CD4-positive, alpha-beta T cell (primary cell): Measurements from ENCODE around the gene CSF2RB. TPM values are rescaled to one million over a fixed set of nuclear protein-coding genes. Genes with fewer than 3 reads are reported as not detected.

Experiments
- ATAC-seq: fragments of 200-7000 bp; cut with Tn5 transposase; one replicate; pipeline ENCODE4 v1.10.0; 2022; ENCODE audit warnings: mild to moderate bottlenecking; ENCODE audit not compliant: poor library complexity
- CTCF ChIA-PET: fragments of 350-600 bp; sonication (Branson Sonifier 250); formaldehyde crosslinking; loops from one replicate; lab custom pipeline; 2021; ENCODE audit warnings: antibody characterized with exemption, inconsistent platforms; lab: Charles Lee
- POLR2A ChIA-PET: fragments of 350-600 bp; sonication (Branson Sonifier 250); formaldehyde crosslinking; loops from one replicate; lab custom pipeline; 2021; ENCODE audit warnings: antibody characterized with exemption, inconsistent platforms; lab: Charles Lee
- DNase-seq, 14 experiments: peaks; one replicate each; pipeline ENCODE4 v3.0.0-alpha.2; 2013 to 2020; ENCODE audit warnings: mixed read lengths in 2 of 14
- H3K27ac ChIP-seq, 2 donors: one replicate each; pipeline versions ENCODE4 v1.5.1 to v1.7.0; 2013; ENCODE audit warnings: low read length in 2 of 2, low read depth in 1 of 2, mild to moderate bottlenecking in 1 of 2
- H3K27me3 ChIP-seq, 2 experiments: 1 replicate in 1 of 2; 2 replicates in 1 of 2; pipeline versions ENCODE4 v1.6.1 to v1.7.0; 2013; ENCODE audit warnings: low read length in 2 of 2, control low read depth in 1 of 2, mild to moderate bottlenecking in 1 of 2, moderate library complexity in 1 of 2; ENCODE audit not compliant: insufficient read depth in 2 of 2, control insufficient read depth in 1 of 2
- H3K36me3 ChIP-seq: one replicate; pipeline ENCODE4 v1.6.1; 2013; ENCODE audit warnings: low read length, control low read depth; ENCODE audit not compliant: insufficient read depth
- H3K4me1 ChIP-seq: one replicate; pipeline ENCODE4 v1.6.1; 2013; ENCODE audit warnings: low read length, control low read depth; ENCODE audit not compliant: insufficient read depth
- H3K4me3 ChIP-seq: one replicate; pipeline ENCODE4 v1.5.1; 2013; ENCODE audit warnings: mild to moderate bottlenecking, low read length, moderate library complexity
- H3K9me3 ChIP-seq, 2 experiments: 1 replicate in 1 of 2; 2 replicates in 1 of 2; pipeline versions ENCODE4 v1.6.1 to v1.7.0; 2013; ENCODE audit warnings: low read length in 2 of 2, mild to moderate bottlenecking in 2 of 2, control low read depth in 1 of 2, moderate library complexity in 1 of 2; ENCODE audit not compliant: control insufficient read depth in 1 of 2, insufficient read depth in 1 of 2
- H3K27ac Mint-ChIP-seq: one replicate; pipeline ENCODE4 v1.8.0; 2020; ENCODE audit warnings: mixed read lengths
- H3K27me3 Mint-ChIP-seq: one replicate; pipeline ENCODE4 v1.8.0; 2021; ENCODE audit warnings: mixed read lengths
- H3K36me3 Mint-ChIP-seq: one replicate; pipeline ENCODE4 v1.8.0; 2021; ENCODE audit warnings: low read depth, mixed read lengths
- H3K4me1 Mint-ChIP-seq: one replicate; pipeline ENCODE4 v1.8.0; 2021; ENCODE audit warnings: low read depth, mixed read lengths
- H3K4me3 Mint-ChIP-seq: one replicate; pipeline ENCODE4 v1.8.0; 2020; ENCODE audit warnings: mild to moderate bottlenecking, mixed read lengths
- H3K9me3 Mint-ChIP-seq: one replicate; pipeline ENCODE4 v1.8.0; 2020; ENCODE audit warnings: mixed read lengths
- CTCF ChIP-seq: fragments of 200-600 bp; IDR thresholded peaks from one replicate; pipeline ENCODE4 v1.8.0; 2022; ENCODE audit warnings: antibody characterized with exemption, mild to moderate bottlenecking
- intact Hi-C, 2 experiments: fragments of 100-400 bp; cut with DNase I in 1 of 2; cut with micrococcal nuclease in 1 of 2; formaldehyde crosslinking; loops; one replicate each; pipeline versions ENCODE4 v1.15.1 to v1.9.0; 2023 to 2025; cut with DNase I, micrococcal nuclease
- total RNA-seq, 174 experiments: library from RNA in 2 of 174; stranded (reverse) in 2 of 174; gene quantifications; one replicate each; pipeline ENCODE4 v1.2.3 and lab custom pipeline; 2021 to 2026

Gene CSF2RB
- total RNA-seq, 2 experiments from 2014 or later, result 1.5 TPM

- DNase-seq (no peak), ATAC-seq (no peak)
- intact Hi-C loops, result no loop called here
- peaks cover 2% of the 10 kb centered on the region for H3K4me1 ChIP-seq
- H3K9me3 Mint-ChIP-seq, result no peaks in the 10 kb centered on the region
- H3K36me3 ChIP-seq, result no peaks in the 10 kb centered on the region
- CTCF ChIA-PET, result no interaction called here
- H3K27ac ChIP-seq, result no peak overlapping the region
- no peaks in the 10 kb centered on the region for H3K4me1 Mint-ChIP-seq
- H3K9me3 ChIP-seq, result no peaks in the 10 kb centered on the region
- H3K27ac Mint-ChIP-seq, result no peak overlapping the region
- H3K27me3 ChIP-seq, result no peaks in the 10 kb centered on the region
- H3K4me3 Mint-ChIP-seq, result no peak overlapping the region
- no peaks in the 10 kb centered on the region for H3K36me3 Mint-ChIP-seq
- POLR2A ChIA-PET, result no interaction called here
- H3K27me3 Mint-ChIP-seq, result no peaks in the 10 kb centered on the region
- no peak for TF ChIP-seq CTCF
- H3K4me3 ChIP-seq, result no peak overlapping the region
Measured at GRCh38 chr22:36938886-36939285, 25.5 kb downstream of the CSF2RB start.

GRCh38 chr22:36940676-36941075 lies 27.2 kb downstream of the CSF2RB start:
- Mint-ChIP-seq H3K36me3 (no peaks in the 10 kb centered on the region), H3K4me3 (no peak overlapping the region), H3K27ac (no peak overlapping the region), H3K4me1 (no peaks in the 10 kb centered on the region), H3K9me3 (no peaks in the 10 kb centered on the region), H3K27me3 (no peaks in the 10 kb centered on the region)
- TF ChIP-seq CTCF, result no peak
- Histone ChIP-seq H3K36me3 (no peaks in the 10 kb centered on the region), H3K9me3 (no peaks in the 10 kb centered on the region), H3K4me1 (peaks cover 2% of the 10 kb centered on the region), H3K27ac (no peak overlapping the region), H3K27me3 (no peaks in the 10 kb centered on the region), H3K4me3 (no peak overlapping the region)
- CTCF ChIA-PET, result no interaction called here
- ATAC-seq, result no peak
- peak in 3 of 14 experiments; percentile 8 to 39 (median 32) for DNase-seq
- POLR2A ChIA-PET, result no interaction called here
- intact Hi-C loops, result loop anchor here in 1 of 2 experiments (10.0 kb wide), 1 partner anchor 74 kb away; the partner anchor contains the start of genes MPST and TST

GRCh38 chr22:36942556-36942955 lies 29.1 kb downstream of the CSF2RB start:
- H3K27ac Mint-ChIP-seq, result no peak overlapping the region

More at GRCh38 chr22:36942556-36942955, 29.1 kb downstream of the CSF2RB start:
- no peak overlapping the region for H3K4me3 Mint-ChIP-seq
- no peak for TF ChIP-seq CTCF
- intact Hi-C loops, result loop anchor here in 1 of 2 experiments (10.0 kb wide), 1 partner anchor 72 kb away; the partner anchor contains the start of genes MPST and TST
- no peak overlapping the region for H3K27ac ChIP-seq
- DNase-seq, result no peak
- no peaks in the 10 kb centered on the region for H3K9me3 Mint-ChIP-seq
- POLR2A ChIA-PET, result no interaction called here
- H3K9me3 ChIP-seq, result no peaks in the 10 kb centered on the region
- H3K36me3 Mint-ChIP-seq, result no peaks in the 10 kb centered on the region
- no peaks in the 10 kb centered on the region for H3K27me3 ChIP-seq
- no peaks in the 10 kb centered on the region for H3K4me1 Mint-ChIP-seq
- H3K27me3 Mint-ChIP-seq, result no peaks in the 10 kb centered on the region
- ATAC-seq, result no peak
- H3K4me1 ChIP-seq, result peaks cover 2% of the 10 kb centered on the region
- CTCF ChIA-PET, result no interaction called here
- H3K36me3 ChIP-seq, result no peaks in the 10 kb centered on the region
- no peak overlapping the region for H3K4me3 ChIP-seq
